Measurements from ENCODE around the gene PRKCQ. TPM values are rescaled to one million over a fixed set of nuclear protein-coding genes. Genes with fewer than 3 reads are reported as not detected.
"Not testable (repeated sequence)": the region's sequence is repeated elsewhere in the genome, so short reads cannot be mapped to it uniquely, and the experiment has no call there.

PRKCQ gene
- total and polyA plus RNA-seq, 2 of the 8 experiments (the other 6 are each of a cell fraction or from before 2014, with no cell fraction given) = 9.1 to 22.6 TPM

- TF ChIP-seq TBP (IDR thresholded peaks at IDR 0.05; ENCODE audit: low read depth, low read length) (no peak), RFX5 (IDR thresholded peaks at IDR 0.05; ENCODE audit: borderline replicate concordance, low read depth, low read length) (no peak), BRCA1 (IDR thresholded peaks at IDR 0.05; ENCODE audit: low read depth, low read length) (no peak)
Observed at GRCh38 chr10:6583447-6583846, 3.4 kb upstream of the PRKCQ start (continued).

- H4K5ac ChIP-seq (ENCODE audit: insufficient read length, low read depth, low read length); H3K27ac ChIP-seq (ENCODE audit: low read depth, low read length); H4K20me1 ChIP-seq (replicated peaks in 1 of 2; ENCODE audit: control insufficient read depth in 1 of 2, insufficient read depth in 2 of 2, low read length in 2 of 2); H4K8ac ChIP-seq (ENCODE audit: extremely low read depth, insufficient read depth, low read length); H2BK15ac ChIP-seq (ENCODE audit: low read length); H3K4me2 ChIP-seq (ENCODE audit: insufficient read depth in 1 of 2, low read depth in 2 of 2, low read length in 2 of 2); H3K4me1 ChIP-seq (replicated peaks in 1 of 4; ENCODE audit: control insufficient read depth in 3 of 4, insufficient read depth in 4 of 4, low read length in 3 of 4); H3K27me3 ChIP-seq (replicated peaks in 1 of 4; ENCODE audit: control insufficient read depth in 3 of 4, extremely low read depth in 1 of 4, insufficient read depth in 3 of 4, low read length in 3 of 4); H2BK5ac ChIP-seq (ENCODE audit: low read depth, low read length); H3K9ac ChIP-seq (replicated peaks in 1 of 4; ENCODE audit: extremely low read depth in 1 of 4, low read depth in 3 of 4, low read length in 3 of 4); H2BK120ac ChIP-seq (replicated peaks; ENCODE audit: low read depth, low read length); DNase-seq (ENCODE audit: low read depth in 1 of 2, low spot score in 2 of 2); H3K4me3 ChIP-seq (ENCODE audit: extremely low read depth in 1 of 4, insufficient read depth in 2 of 4, low read depth in 3 of 4, low read length in 4 of 4); H2AFZ ChIP-seq (ENCODE audit: low read length); H3K4ac ChIP-seq (replicated peaks; ENCODE audit: insufficient read length, low read depth, low read length); FAIRE-seq; H3K23ac ChIP-seq (ENCODE audit: insufficient read length); H3K56ac ChIP-seq (replicated peaks; ENCODE audit: insufficient read length, low read depth, low read length); H3K9me3 ChIP-seq (ENCODE audit: insufficient read depth in 2 of 2, low read depth in 1 of 2, low read length in 1 of 2); H3K18ac ChIP-seq (ENCODE audit: extremely low read depth, low read length); H2AK5ac ChIP-seq (ENCODE audit: low read depth, low read length); H4K91ac ChIP-seq (replicated peaks; ENCODE audit: insufficient read length, low read length); H2BK12ac ChIP-seq (ENCODE audit: low read depth, low read length); POLR2A ChIA-PET (ENCODE audit: partially characterized antibody); H2BK20ac ChIP-seq (ENCODE audit: low read length); H3K79me1 ChIP-seq (ENCODE audit: low read depth, low read length); H3K14ac ChIP-seq (ENCODE audit: insufficient read length): not testable (repeated sequence)
- CTCF ChIA-PET (ENCODE audit: partially characterized antibody) = interaction anchor here (0.6 to 3.3 kb wide), 7 partner anchors 18 to 838 kb away, joined by 3 to 24 read pairs (median 5); no protein-coding TSS in a partner anchor
- Histone ChIP-seq H3K79me2 (ENCODE audit: control insufficient read depth in 1 of 2, insufficient read depth in 2 of 2, low read length in 2 of 2) (peaks cover 2 to 15% of the 10 kb centered on the region in 2 experiments; a peak in 2 of 4 replicates), H3K36me3 (ENCODE audit: control insufficient read depth in 2 of 4, insufficient read depth in 4 of 4, low read length in 3 of 4) (peaks cover 3 to 36% (median 7%) of the 10 kb centered on the region in 4 experiments; a peak in 6 of 8 replicates), H3K23me2 (ENCODE audit: low read depth, low read length) (peaks cover 12% of the 10 kb centered on the region; the same call in 1 of the 2 replicates)
- 96% methylated on average over 8 of the region's 8 CpGs; no CpG with 5 or more reads in 1 of the 2 experiments for WGBS, 2 experiments (ENCODE audit: extremely low coverage in 1 of 2, insufficient coverage in 1 of 2, insufficient read length in 1 of 2, insufficient replicate concordance in 2 of 2, low coverage in 1 of 2, low lambda C conversion rate in 2 of 2, missing lambda C conversion rate in 1 of 2)
Observed at GRCh38 chr10:6582913-6583312, 2.8 kb upstream of the PRKCQ start.
